Activated CD4-positive, alpha-beta T cell treated with anti-CD3 and anti-CD28 coated beads, Interleukin-2, amount 10 ng/mL, durations not matched to agents 24 days and 14 days (primary cell): ENCODE data around the gene ALDH1L2. TPM values are rescaled to one million over a fixed set of nuclear protein-coding genes. Genes with fewer than 3 reads are reported as not detected.

Experiments used
- DNase-seq: peaks from one replicate; pipeline ENCODE4 v3.0.0; 2022
- H3K27ac Mint-ChIP-seq: one replicate; pipeline ENCODE4 v1.8.0; 2022; ENCODE audit warnings: mild to moderate bottlenecking, mixed read lengths
- H3K27me3 Mint-ChIP-seq: one replicate; pipeline ENCODE4 v1.8.0; 2022; ENCODE audit warnings: mixed read lengths
- H3K36me3 Mint-ChIP-seq: one replicate; pipeline ENCODE4 v1.8.0; 2022; ENCODE audit warnings: low read depth, mild to moderate bottlenecking, mixed read lengths
- H3K4me1 Mint-ChIP-seq: one replicate; pipeline ENCODE4 v1.8.0; 2021; ENCODE audit warnings: mixed read lengths
- H3K4me3 Mint-ChIP-seq: one replicate; pipeline ENCODE4 v1.8.0; 2022; ENCODE audit warnings: mild to moderate bottlenecking, moderate library complexity, mixed read lengths
- H3K9me3 Mint-ChIP-seq: one replicate; pipeline ENCODE4 v1.8.0; 2021; ENCODE audit warnings: mixed read lengths
- intact Hi-C: fragments of 100-400 bp; cut with micrococcal nuclease; formaldehyde crosslinking; loops from one replicate; pipeline ENCODE4 v1.15.1; 2023
- total RNA-seq: library from RNA; stranded (reverse); gene quantifications from 2 replicates; pipeline ENCODE4 v1.2.3, GENCODE V29; 2022

Gene ALDH1L2
- total RNA-seq, 1 donor from 2014 or later, result 1.3 TPM

DNA sequence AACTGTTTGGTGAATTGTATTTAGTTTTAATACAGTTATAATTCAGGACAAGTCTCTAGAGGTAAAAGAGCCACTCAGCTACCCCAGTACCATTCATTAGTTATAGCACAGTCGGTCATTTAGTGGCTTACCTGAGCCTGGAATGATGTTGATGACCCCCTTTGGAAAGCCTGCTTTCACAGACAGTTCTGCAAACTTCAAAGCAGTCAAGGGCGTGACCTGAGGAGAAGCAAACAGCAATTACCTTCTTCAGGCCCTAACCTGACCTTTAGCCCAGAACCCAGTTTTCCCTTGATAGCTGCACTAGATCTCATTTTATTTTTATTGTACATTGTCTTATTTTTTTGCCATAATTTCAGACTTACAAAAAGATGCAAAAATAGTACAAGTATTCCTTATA lies 43.8 kb downstream of the ALDH1L2 start:
- no peak for DNase-seq
- H3K9me3 Mint-ChIP-seq, result peaks cover 3% of the 10 kb centered on the region
- no peaks in the 10 kb centered on the region for H3K36me3 Mint-ChIP-seq
- H3K4me3 Mint-ChIP-seq, result no peak overlapping the region
- intact Hi-C loops, result no loop called here
- no peaks in the 10 kb centered on the region for H3K27me3 Mint-ChIP-seq
- peaks cover 16% of the 10 kb centered on the region for H3K4me1 Mint-ChIP-seq
- no peak overlapping the region for H3K27ac Mint-ChIP-seq

DNA sequence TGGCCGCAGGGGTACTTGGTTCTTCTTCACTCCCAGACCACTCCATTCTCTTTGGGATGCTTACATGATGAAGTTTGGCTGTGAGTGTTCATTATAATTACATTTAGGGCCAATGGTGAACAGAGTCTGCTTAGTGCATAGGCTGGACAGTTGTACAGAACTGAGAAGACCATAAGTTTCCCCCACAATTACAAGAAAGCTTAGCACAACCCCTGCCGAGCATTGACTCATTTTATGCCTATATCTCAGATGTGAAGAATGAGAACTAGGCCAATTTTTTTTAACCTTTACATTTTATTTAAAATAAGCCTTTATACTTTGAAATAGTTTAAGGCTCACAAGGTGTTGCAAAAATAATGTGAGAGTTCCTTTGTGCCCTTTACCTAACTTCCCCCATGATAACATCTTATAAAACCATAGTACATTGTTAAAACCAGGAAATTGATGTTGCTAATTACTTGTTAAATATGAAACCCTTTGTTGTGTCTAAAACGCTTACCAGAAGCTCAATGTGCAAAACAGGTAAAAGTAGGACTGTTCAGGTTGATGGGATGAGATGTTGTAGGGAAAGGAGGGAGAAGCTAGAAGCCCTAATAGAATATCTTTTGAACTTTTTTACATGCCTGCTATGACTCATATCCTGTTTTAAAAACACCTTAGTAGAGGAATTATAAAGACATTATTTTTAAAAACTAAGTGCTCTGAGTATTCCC lies 47.2 kb downstream of the ALDH1L2 start:
- Mint-ChIP-seq H3K27ac (peak overlapping the region; percentile 61), H3K36me3 (peaks cover 5% of the 10 kb centered on the region), H3K27me3 (no peaks in the 10 kb centered on the region), H3K4me3 (peak overlapping the region; percentile 4), H3K9me3 (no peaks in the 10 kb centered on the region), H3K4me1 (peaks cover 34% of the 10 kb centered on the region)
- no peak for DNase-seq
- intact Hi-C loops, result no loop called here

DNA sequence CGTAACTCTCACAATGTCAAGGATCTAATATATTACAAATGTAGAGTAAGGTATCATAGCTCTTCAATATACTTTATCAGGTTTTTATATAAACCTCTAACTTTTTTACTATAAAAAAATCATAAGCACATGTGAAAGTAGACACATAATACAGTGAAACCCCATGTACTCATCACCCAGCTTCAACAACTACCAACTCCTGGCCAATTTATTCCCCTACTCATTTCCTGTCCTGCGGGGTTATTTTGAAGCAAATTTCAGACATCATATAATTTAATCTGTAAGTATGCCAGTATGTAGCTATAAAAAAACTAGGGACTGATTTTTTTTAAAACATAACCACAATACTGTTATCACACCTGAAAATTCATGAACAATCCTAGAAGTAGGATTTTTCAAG lies 50.4 kb downstream of the ALDH1L2 start:
- Mint-ChIP-seq H3K4me1 (peaks cover 44% of the 10 kb centered on the region), H3K4me3 (no peak overlapping the region), H3K36me3 (peaks cover 8% of the 10 kb centered on the region), H3K9me3 (peaks cover 4% of the 10 kb centered on the region), H3K27me3 (no peaks in the 10 kb centered on the region), H3K27ac (peak overlapping the region; percentile 32)
- no peak for DNase-seq
- intact Hi-C loops, result no loop called here

DNA sequence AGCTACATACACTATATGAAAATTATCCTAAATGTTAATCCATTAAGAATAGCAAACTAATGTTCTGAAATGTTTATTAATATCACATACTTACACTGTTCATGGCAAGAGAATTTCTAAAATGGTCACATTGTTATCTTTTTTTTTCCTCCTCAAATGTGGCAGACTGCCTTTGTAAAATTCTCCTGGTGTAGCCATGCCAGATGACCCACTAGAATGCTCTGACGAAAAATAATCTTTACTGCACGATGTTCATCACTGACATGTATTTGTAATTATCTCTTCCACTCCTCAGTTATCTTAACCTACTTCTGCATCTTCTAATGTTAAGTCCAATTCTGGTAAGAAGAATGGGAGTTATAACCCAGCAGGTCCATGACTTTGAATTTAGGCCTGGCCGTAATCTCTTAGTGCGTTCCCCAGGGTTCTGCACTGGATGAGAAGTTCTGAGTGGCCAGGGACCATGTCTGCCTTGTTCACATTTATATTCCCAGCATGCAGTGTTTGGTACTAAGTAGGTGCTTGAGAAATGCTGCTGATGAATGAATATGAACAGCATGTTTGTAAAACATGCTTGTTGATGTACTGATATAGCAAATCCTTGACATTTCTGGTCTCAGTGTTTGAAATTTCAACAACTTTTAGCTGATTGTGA lies 51.4 kb downstream of the ALDH1L2 start:
- Mint-ChIP-seq H3K27me3 (no peaks in the 10 kb centered on the region), H3K36me3 (peaks cover 8% of the 10 kb centered on the region), H3K27ac (peak overlapping the region; percentile 2), H3K4me3 (no peak overlapping the region), H3K9me3 (peaks cover 4% of the 10 kb centered on the region), H3K4me1 (peaks cover 38% of the 10 kb centered on the region)
- DNase-seq, result no peak
- intact Hi-C loops, result no loop called here

DNA sequence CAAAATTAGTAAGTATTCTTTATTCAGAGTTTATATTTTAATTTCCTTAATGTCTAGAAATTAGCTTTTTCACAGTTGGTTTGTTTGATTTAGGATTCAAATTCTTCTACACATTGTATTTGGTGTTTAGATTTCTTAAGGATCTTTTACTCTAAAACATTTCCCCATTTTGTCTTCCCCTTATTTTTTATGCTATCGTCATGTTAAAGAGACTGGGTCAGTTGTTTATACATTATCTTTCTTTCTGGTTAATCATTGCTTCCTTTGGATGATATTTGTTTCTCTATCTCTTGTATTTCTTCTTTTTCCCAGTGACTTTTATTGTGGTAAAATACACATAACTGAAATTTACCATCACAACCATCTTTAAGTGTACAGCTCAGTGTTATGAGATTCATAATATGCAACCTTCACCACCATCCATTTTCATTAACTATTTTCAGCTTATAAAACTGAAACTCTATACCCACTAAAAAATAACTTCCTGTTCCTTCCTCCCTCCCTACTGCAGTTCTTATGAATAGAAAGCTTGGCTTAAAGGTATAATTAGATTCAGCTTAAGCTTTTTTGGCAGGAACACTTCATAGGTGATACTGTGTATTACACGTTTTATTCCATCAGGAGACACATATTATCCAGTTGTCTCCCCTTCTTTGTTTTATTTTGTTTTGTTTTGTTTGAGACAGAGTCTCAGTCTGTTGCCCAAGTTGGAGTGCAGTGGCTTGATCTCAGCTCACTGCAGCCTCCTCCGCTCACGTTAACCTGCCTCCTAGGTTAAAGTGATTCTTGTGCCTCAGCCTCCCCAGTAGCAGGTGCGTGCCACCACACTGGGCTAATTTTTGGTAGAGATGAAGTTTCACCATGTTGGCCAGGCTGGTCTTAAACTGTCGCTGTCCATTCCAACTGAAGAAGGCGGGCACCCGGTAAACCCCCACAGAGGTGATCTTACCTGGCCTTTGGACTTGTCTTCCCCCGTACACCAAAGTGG lies 53.1 kb downstream of the ALDH1L2 start:
- Mint-ChIP-seq H3K27me3 (no peaks in the 10 kb centered on the region), H3K9me3 (peaks cover 4% of the 10 kb centered on the region), H3K4me1 (peaks cover 29% of the 10 kb centered on the region), H3K27ac (peak overlapping the region; percentile 73), H3K36me3 (peaks cover 8% of the 10 kb centered on the region), H3K4me3 (peak overlapping the region; percentile 22)
- intact Hi-C loops, result no loop called here
- DNase-seq, result no peak

DNA sequence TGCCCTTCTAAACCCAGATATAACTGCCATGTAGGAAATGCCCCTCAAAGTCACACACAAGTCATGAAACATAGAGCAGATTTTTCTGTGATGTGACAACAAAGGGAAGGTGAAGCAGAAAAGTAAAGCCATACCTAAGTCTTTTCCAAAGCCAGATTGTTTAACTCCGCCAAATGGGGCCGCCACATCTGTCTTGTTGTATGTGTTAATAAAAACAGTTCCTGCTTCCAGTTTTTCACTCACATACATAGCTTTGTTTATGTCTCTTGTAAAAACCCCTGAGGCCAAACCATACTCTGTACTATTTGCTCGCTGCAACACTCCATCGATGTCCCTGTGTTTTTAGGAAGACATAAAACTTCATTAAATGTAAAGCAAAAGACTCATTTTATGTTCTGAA lies 57.8 kb downstream of the ALDH1L2 start:
- DNase-seq, result no peak
- Mint-ChIP-seq H3K27me3 (no peaks in the 10 kb centered on the region), H3K9me3 (peaks cover 4% of the 10 kb centered on the region), H3K36me3 (peaks cover 3% of the 10 kb centered on the region), H3K4me1 (peaks cover 7% of the 10 kb centered on the region), H3K27ac (no peak overlapping the region), H3K4me3 (no peak overlapping the region)
- intact Hi-C loops, result no loop called here

DNA sequence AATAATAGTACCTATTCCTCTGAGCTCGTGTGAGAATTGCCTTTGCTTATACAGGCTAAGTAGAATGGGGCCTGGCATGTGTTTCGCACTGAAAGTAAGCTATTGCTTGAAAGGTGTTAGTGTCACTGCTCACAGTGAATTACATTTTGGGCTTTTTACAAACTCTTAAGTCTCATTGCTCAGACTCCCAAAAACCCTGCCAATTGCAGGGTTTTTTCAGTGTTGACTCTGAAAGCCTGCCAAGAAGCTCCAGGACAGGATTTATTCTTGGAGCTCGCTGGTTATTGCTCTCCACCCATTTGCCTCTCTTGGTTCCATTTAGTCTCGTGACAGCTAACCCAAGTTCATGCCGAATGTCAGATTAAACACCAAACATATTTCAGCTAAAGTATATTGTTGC lies 58.4 kb downstream of the ALDH1L2 start:
- Mint-ChIP-seq H3K4me1 (peaks cover 2% of the 10 kb centered on the region), H3K27ac (no peak overlapping the region), H3K4me3 (no peak overlapping the region), H3K9me3 (peaks cover 1% of the 10 kb centered on the region), H3K36me3 (peaks cover 1% of the 10 kb centered on the region), H3K27me3 (no peaks in the 10 kb centered on the region)
- DNase-seq, result no peak
- intact Hi-C loops, result no loop called here

DNA sequence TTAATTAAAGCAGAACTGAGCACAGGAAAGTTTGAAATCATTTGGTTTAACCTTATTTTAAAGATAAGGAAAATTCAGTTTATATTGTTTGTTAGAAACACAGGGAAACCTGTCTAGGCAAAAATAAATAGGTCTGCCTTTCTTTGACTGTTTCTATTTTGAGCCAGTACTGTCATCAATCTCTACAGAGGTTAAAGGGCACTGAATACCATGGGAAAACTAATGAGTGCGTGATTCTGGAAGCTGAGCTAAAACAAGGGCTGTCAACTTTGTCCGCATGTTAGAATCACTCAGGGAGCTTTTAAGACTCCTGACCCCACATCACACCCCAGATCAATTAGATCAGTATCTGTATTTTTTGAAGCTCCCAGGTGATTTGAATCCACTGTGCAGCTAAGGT lies 59.3 kb downstream of the ALDH1L2 start:
- Mint-ChIP-seq H3K4me3 (no peak overlapping the region), H3K9me3 (no peaks in the 10 kb centered on the region), H3K27ac (no peak overlapping the region), H3K36me3 (no peaks in the 10 kb centered on the region), H3K4me1 (no peaks in the 10 kb centered on the region), H3K27me3 (no peaks in the 10 kb centered on the region)
- no peak for DNase-seq
- intact Hi-C loops, result no loop called here

DNA sequence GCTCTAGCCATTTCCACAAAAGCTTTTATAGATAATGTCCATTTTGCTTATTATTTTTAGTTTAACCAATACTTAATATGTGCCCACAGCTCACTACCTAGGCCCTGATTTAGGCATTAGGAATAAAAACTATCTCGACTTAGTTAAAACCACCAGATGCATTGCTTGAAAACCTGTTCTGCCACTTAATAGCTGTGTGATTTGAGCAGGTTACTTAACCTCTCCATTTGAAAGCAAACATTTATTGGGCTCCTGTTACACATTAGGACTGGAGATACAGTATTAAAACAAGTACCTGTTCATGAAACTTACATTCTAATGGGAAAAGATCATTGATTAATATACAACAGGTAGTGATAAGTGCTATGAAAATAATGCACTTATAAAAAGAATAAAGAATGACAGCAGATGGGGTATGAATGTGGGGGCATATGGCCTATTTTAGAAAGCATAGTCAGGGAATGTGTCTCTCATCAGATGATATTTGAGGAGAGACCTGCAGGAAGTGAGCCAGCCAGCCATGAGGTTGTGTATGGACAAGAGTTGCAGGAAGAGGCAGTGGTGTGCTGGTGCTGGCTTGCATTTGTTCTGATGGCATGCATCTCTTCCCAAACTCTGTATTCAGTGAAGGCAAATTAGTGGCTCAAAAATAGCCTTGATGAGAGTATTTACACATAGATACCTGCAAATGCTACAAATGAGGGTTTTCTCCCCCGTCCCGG lies 63.9 kb downstream of the ALDH1L2 start:
- Mint-ChIP-seq H3K9me3 (no peaks in the 10 kb centered on the region), H3K4me1 (no peaks in the 10 kb centered on the region), H3K4me3 (no peak overlapping the region), H3K36me3 (peaks cover 12% of the 10 kb centered on the region), H3K27ac (no peak overlapping the region), H3K27me3 (no peaks in the 10 kb centered on the region)
- DNase-seq, result no peak
- intact Hi-C loops, result no loop called here

DNA sequence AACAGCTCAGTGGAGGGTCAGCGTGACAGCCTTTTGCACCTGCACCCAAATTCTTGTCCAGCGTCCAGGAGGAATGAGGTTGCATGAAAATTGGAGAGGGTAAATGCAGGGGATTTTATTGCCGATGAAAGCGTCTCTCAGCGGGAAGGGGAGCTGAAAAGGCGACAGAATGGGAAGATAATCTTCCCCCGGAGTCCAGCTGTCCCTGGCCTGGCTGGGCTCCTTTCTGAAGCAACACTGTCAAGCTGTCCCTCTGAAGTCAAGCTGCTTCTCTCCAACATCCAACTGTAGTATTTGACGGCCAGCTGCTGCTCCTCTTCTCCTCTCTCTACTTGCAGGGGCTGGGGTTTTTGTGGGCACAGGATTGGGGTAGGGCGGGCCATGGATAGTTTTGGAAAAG lies 65.5 kb downstream of the ALDH1L2 start:
- Mint-ChIP-seq H3K36me3 (peaks cover 21% of the 10 kb centered on the region), H3K4me3 (no peak overlapping the region)
- intact Hi-C loops, result no loop called here

DNA sequence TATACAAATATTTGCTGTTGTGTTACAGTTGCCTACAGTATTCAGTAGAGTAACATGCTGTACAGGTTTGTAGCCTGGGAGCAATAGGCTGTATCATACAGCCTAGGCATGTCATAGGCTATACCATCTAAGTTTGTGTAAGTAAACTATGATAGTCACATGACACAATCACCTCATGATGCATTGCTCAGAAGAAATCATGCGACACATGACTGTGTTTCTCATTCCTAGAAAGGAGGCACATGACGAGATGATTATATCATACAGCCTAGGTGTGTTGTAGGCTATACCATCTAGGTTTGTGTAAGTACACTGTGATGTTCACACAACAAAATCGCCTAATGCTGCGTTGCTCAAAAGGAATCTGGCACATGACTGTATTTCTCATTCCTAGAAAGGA lies 66.2 kb downstream of the ALDH1L2 start:
- no peak for DNase-seq
- Mint-ChIP-seq H3K27me3 (no peaks in the 10 kb centered on the region), H3K27ac (no peak overlapping the region), H3K9me3 (no peaks in the 10 kb centered on the region), H3K4me1 (peaks cover 5% of the 10 kb centered on the region), H3K36me3 (peaks cover 24% of the 10 kb centered on the region), H3K4me3 (no peak overlapping the region)
- intact Hi-C loops, result no loop called here

More for the DNA sequence above, 65.5 kb downstream of the ALDH1L2 start:
- peaks cover 5% of the 10 kb centered on the region for H3K4me1 Mint-ChIP-seq
- no peak for DNase-seq
- no peak overlapping the region for H3K27ac Mint-ChIP-seq
- H3K9me3 Mint-ChIP-seq, result no peaks in the 10 kb centered on the region
- no peaks in the 10 kb centered on the region for H3K27me3 Mint-ChIP-seq

DNA sequence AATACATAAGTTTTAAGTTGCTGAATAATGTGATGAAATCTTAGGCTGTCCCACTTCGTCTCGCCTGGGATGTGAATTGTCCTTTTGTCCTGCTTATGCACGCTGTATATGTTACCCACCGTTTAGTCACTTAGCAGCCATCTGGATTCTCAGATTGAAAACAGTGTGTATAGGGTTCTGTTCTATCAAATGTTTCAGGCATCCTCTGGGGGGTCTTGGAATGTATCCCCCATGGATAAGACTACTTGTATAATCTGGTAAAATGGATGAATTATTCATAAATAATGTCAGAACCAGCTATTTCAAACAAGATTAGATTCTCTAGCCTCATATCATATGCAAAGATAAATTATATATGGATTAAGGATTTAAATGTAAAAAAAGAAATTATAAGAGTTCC lies 68.7 kb downstream of the ALDH1L2 start:
- Mint-ChIP-seq H3K4me1 (peaks cover 5% of the 10 kb centered on the region), H3K27me3 (no peaks in the 10 kb centered on the region), H3K9me3 (peaks cover 7% of the 10 kb centered on the region), H3K36me3 (peaks cover 48% of the 10 kb centered on the region), H3K4me3 (no peak overlapping the region), H3K27ac (no peak overlapping the region)
- DNase-seq, result no peak
- intact Hi-C loops, result no loop called here

DNA sequence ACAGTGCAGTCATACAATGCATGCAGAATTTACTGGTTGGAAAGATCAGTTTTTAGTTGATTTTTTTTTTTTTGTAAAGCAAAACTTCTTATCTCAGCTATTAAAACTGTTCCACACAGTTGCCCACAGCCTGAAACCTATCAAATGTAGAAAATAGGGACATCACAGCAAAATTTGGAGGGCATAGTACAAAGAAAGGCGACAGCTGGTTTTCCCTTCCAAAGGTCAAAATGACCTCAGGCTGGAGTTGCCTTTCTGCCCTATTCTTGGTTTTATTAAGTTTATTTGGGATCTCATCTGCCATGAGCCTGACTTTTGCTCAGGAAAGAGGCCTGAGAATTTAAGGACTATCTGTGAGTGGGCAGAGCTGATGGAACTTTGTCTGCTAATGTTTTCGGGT lies 69.7 kb downstream of the ALDH1L2 start:
- Mint-ChIP-seq H3K4me3 (no peak overlapping the region), H3K36me3 (peaks cover 57% of the 10 kb centered on the region), H3K9me3 (peaks cover 14% of the 10 kb centered on the region), H3K27me3 (no peaks in the 10 kb centered on the region), H3K4me1 (peaks cover 5% of the 10 kb centered on the region), H3K27ac (no peak overlapping the region)
- intact Hi-C loops, result no loop called here
- DNase-seq, result no peak
